Body of pancreas (tissue), 4 donors: Measurements from ENCODE around the gene NHSL1.

Experiments used
- CTCF ChIP-seq, 7 experiments: fragments of 450-650 bp in 4 of 7; fragments of 200-600 bp in 3 of 7; sonication (generic) in 3 of 7; IDR thresholded peaks; one replicate each; pipeline ENCODE4 v1.5.1; 2016 to 2019; ENCODE audit warnings: antibody characterized with exemption in 7 of 7
- POLR2A ChIP-seq, 3 donors: fragments of 450-650 bp; IDR thresholded peaks; one replicate each; pipeline ENCODE4 v1.6.1; 2016; ENCODE audit warnings: antibody characterized with exemption in 3 of 3, mild to moderate bottlenecking in 2 of 3

GRCh38 chr6:138531387-138531786 lies 32.1 kb upstream of the NHSL1 start:
- TF ChIP-seq CTCF (IDR thresholded peaks at IDR 0.05): no peak
- no peak for TF ChIP-seq POLR2A (IDR thresholded peaks at IDR 0.05)
